BJ (cell line): ENCODE data around the gene DHRS3. TPM values are rescaled to one million over a fixed set of nuclear protein-coding genes. Genes with fewer than 3 reads are reported as not detected.

Experiments used
- CTCF ChIA-PET: fragments of 350-600 bp; formaldehyde crosslinking; extraction: SDS; loops from one replicate; lab custom pipeline; 2021; ENCODE audit warnings: antibody characterized with exemption, inconsistent platforms; lab: Yijun Ruan, JAX
- POLR2A ChIA-PET: fragments of 300-600 bp; sonication (Branson Sonifier 250); formaldehyde crosslinking; extraction: SDS; loops from one replicate; lab custom pipeline; 2021; ENCODE audit warnings: antibody characterized with exemption; lab: Charles Lee
- DNase-seq: peaks from one replicate; pipeline ENCODE4 v3.0.0-alpha.2; 2011; ENCODE audit warnings: low read depth
- H3K27me3 ChIP-seq: 2 replicates; pipeline ENCODE4 v1.6.0; 2011; ENCODE audit warnings: low read length; ENCODE audit not compliant: control insufficient read depth, insufficient read depth
- H3K36me3 ChIP-seq: 2 replicates; pipeline ENCODE4 v1.5.1; 2011; ENCODE audit warnings: low read length; ENCODE audit not compliant: control insufficient read depth, insufficient read depth
- H3K4me3 ChIP-seq: 2 replicates; pipeline ENCODE4 v1.5.1; 2011; ENCODE audit warnings: low read depth, mild to moderate bottlenecking, control low read depth, low read length
- polyA plus RNA-seq: library from polyadenylated mRNA; depleted of rRNA; stranded (reverse); fragments of >200 nt; gene quantifications from 2 replicates; pipeline ENCODE4 v1.2.3, GENCODE V29; 2011
- TF ChIP-seq, protein P1 (sequence below): IDR thresholded peaks from 2 replicates; pipeline ENCODE4 v1.5.1; 2011; ENCODE audit warnings: low read depth, mild to moderate bottlenecking, control low read depth, inconsistent platforms, low read length, moderate library complexity; ENCODE audit not compliant: insufficient read depth

The DHRS3 gene
- polyA plus RNA-seq, 1 experiment: 224 TPM

DNA sequence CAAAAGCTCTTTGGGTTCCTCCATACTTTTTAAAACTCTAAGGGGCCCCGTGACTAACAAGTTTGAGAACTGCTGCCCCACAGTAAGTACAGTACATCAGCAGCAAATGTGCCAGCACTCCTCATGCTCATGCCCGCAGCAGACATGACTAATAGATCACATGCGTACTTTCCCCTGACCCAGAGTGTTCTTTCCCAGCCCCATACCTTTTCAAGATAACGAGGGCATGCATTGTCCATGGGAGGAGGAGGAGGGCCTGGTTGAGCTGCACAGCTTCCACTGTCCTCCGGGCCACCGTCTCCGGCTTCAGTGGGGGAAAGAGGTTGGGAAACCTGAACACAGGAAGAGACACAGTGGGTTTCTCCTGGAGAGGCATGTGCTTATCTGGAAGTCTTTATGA is 45.5 kb downstream of the DHRS3 start:
- H3K4me3 ChIP-seq: no peak overlapping the region
- H3K36me3 ChIP-seq: peaks cover 59% of the 10 kb centered on the region
- POLR2A ChIA-PET: no interaction called here
- no peak for DNase-seq
- CTCF ChIA-PET: interaction anchor here (0.6 to 1.0 kb wide), 3 partner anchors 9 to 281 kb away, joined by 3 read pairs; no protein-coding TSS in a partner anchor
- no peaks in the 10 kb centered on the region for H3K27me3 ChIP-seq
- TF ChIP-seq, protein P1, sequence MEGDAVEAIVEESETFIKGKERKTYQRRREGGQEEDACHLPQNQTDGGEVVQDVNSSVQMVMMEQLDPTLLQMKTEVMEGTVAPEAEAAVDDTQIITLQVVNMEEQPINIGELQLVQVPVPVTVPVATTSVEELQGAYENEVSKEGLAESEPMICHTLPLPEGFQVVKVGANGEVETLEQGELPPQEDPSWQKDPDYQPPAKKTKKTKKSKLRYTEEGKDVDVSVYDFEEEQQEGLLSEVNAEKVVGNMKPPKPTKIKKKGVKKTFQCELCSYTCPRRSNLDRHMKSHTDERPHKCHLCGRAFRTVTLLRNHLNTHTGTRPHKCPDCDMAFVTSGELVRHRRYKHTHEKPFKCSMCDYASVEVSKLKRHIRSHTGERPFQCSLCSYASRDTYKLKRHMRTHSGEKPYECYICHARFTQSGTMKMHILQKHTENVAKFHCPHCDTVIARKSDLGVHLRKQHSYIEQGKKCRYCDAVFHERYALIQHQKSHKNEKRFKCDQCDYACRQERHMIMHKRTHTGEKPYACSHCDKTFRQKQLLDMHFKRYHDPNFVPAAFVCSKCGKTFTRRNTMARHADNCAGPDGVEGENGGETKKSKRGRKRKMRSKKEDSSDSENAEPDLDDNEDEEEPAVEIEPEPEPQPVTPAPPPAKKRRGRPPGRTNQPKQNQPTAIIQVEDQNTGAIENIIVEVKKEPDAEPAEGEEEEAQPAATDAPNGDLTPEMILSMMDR: no peak

DNA sequence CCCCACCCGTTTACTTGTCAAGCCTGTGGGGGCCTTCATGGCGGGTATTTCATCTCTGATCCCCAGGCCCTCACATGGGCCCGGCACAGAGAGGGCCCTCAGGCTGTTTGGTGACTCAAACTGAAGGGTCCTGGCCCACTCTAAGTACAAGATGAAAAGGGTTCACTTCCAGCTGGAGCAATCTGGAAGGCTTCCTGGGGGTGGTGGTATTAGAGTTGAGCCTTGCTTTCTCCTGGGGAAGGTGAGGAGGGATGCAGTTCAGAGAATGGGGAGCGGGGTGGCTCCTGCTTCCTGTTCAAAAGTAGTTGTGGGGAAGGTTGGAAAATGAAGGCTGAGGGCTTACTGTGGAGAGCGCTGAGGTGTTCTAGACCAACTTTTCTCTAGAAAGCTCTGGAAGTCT is 47.7 kb downstream of the DHRS3 start:
- TF ChIP-seq, protein P1: no peak
- Histone ChIP-seq H3K4me3 (no peak overlapping the region), H3K36me3 (peaks cover 57% of the 10 kb centered on the region), H3K27me3 (no peaks in the 10 kb centered on the region)
- ChIA-PET CTCF (interaction anchor here (1.3 kb wide), 1 partner anchor 16 kb away, joined by 3 read pairs; no protein-coding TSS in a partner anchor), POLR2A (no interaction called here)
- no peak for DNase-seq

DNA sequence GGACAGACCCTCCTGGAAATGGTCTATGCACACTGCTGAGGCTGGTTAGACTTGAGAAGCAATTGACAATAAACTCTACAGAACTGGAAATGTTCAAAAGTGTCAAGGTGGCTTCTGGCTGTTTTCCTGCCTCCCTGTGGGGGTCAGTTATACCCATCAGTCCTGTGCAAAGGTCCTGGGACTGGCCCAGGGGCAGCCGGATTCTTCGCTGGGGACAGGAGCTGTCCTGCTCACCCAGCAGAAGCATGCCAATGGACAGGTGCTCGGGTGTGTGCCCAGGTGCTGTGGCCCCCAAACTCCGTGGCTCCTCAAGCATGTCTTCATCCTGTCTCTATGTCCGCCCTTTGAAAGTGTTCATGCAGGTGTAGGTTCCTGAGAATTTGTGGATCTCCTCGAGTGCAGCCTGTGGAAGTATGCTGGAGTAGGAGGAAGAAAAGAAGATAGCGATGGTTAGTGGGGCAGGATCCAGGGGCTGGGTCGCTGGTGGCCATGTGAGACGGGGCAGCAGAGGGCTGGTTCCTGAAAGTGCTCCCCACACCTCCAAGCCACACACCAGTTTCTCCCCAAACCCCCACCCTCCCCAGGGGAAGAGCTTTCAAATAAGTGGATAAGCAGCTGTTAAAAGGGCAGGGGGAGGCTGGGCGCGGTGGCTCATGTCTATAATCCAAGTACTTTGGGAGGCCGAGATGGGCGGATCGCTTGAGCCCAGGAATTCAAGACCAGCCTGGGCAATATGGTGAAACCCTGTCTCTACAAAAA is 49.8 kb downstream of the DHRS3 start:
- Histone ChIP-seq H3K4me3 (no peak overlapping the region), H3K36me3 (peaks cover 42% of the 10 kb centered on the region), H3K27me3 (no peaks in the 10 kb centered on the region)
- POLR2A ChIA-PET: no interaction called here
- TF ChIP-seq, protein P1: no peak
- CTCF ChIA-PET: interaction anchor here (0.7 to 1.2 kb wide), 2 partner anchors 10 to 52 kb away, joined by 3 to 8 read pairs; no protein-coding TSS in a partner anchor
- no peak for DNase-seq

DNA sequence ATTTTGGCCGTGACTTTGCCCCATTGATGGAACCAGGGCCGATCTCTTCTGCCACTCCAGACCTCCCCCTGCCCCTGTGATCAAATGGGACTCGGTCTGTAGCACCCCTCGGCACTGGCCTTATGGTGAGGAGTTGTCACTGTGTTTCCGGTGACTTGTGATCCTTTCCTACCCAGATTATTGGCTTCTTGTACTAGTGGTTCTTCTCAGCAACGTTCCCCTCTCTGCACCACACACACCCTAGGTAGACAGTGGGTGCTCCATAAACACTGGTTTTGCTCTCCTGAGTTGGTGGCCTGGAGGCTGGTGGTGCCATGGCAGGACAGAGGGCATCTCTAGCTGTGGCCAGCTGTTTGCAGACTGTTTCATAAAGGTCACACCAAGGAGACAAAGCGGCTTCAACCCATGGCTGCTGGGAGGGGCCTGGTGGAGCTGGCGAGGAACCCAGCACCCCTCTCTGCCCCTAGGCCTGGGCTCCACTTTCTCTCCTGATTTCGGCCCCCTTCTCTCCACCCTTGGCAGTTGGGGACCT is 50.7 kb downstream of the DHRS3 start:
- ChIA-PET POLR2A (no interaction called here), CTCF (no interaction called here)
- DNase-seq: no peak
- no peak overlapping the region for H3K4me3 ChIP-seq
- TF ChIP-seq, protein P1: no peak
- peaks cover 34% of the 10 kb centered on the region for H3K36me3 ChIP-seq
- H3K27me3 ChIP-seq: no peaks in the 10 kb centered on the region

DNA sequence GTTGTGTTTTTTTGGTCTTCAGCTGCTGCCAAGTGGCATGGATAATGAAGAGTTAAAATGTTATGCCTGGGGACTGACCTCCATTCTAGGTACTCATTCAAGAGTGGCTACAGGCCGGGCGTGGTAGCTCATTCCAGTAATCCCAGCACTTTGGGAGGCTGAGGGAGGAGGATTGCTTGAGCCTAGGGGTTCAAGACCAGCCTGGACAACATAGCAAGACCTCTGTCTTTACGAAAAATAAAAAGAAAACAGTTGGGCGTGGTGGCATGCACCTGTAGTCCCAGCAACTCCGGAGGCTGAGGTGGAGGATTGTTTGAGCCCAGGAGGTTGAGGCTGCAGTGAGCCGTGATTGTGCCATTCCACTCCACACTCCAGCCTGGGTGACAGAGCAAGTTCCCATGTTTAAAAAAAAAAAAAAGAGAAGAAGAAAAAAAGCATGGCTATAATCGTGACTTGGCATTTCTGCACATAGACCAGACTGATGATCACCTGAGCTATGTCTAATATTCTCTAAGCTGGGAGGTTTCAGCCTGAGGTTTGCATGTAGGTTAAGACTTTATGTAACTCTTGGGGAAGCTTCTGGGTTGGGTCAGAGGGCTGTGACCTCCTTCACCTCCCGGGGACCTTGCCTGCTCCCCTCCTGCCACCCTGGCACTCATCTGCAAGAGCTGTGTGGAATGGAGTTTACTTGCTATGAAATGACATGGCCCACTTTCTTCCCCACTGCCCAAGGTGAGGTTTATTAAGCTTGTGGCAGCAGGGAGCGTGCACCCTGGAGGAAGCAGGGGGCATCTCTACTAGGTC is 51.3 kb downstream of the DHRS3 start:
- DNase-seq: no peak
- Histone ChIP-seq H3K27me3 (no peaks in the 10 kb centered on the region), H3K36me3 (peaks cover 34% of the 10 kb centered on the region), H3K4me3 (no peak overlapping the region)
- TF ChIP-seq, protein P1: 0 out of 2 replicates have a peak, but pooled peaks have one; percentile 5
- ChIA-PET POLR2A (interaction anchor here (1.1 kb wide), 1 partner anchor 11 kb away, joined by 3 read pairs; no protein-coding TSS in a partner anchor), CTCF (no interaction called here)
